Chondrocyte (in vitro differentiated cells): Measurements from ENCODE around the gene NMNAT1. TPM values are rescaled to one million over a fixed set of nuclear protein-coding genes. Genes with fewer than 3 reads are reported as not detected.

Experiments
- DNase-seq: peaks from one replicate; pipeline ENCODE4 v3.0.0; 2021; ENCODE audit warnings: mixed read lengths, low spot score
- H3K27ac Mint-ChIP-seq: one replicate; pipeline ENCODE4 v1.8.0; 2021; ENCODE audit warnings: mild to moderate bottlenecking, moderate library complexity, mixed read lengths; ENCODE audit not compliant: unreplicated experiment
- H3K27me3 Mint-ChIP-seq: 2 replicates; pipeline ENCODE4 v1.8.0; 2021; ENCODE audit warnings: low read depth, mixed read lengths
- H3K36me3 Mint-ChIP-seq: 2 replicates; pipeline ENCODE4 v1.8.0; 2021; ENCODE audit warnings: low read depth, mixed read lengths
- H3K4me1 Mint-ChIP-seq: 2 replicates; pipeline ENCODE4 v1.8.0; 2021; ENCODE audit warnings: low read depth, mild to moderate bottlenecking, mixed read lengths
- H3K4me3 Mint-ChIP-seq: one replicate; pipeline ENCODE4 v1.8.0; 2021; ENCODE audit warnings: mild to moderate bottlenecking, moderate library complexity, mixed read lengths; ENCODE audit not compliant: unreplicated experiment
- H3K9me3 Mint-ChIP-seq: 2 replicates; pipeline ENCODE4 v1.8.0; 2021; ENCODE audit warnings: low read depth, mixed read lengths
- CTCF ChIP-seq: fragments of 200-600 bp; sonication (generic); IDR thresholded peaks from 2 replicates; pipeline ENCODE4 v1.5.0; 2021; ENCODE audit warnings: antibody characterized with exemption, mild to moderate bottlenecking, moderate library complexity
- total RNA-seq: library from RNA; stranded (reverse); gene quantifications from 3 replicates; pipeline ENCODE4 v1.2.1, GENCODE V29; 2021

NMNAT1 gene
- total RNA-seq, 1 donor from 2014 or later = 13.8 TPM

- no peak overlapping the region for H3K27ac Mint-ChIP-seq
- no peak for TF ChIP-seq CTCF
- no peaks in the 10 kb centered on the region for H3K9me3 Mint-ChIP-seq
- no peak overlapping the region for H3K4me3 Mint-ChIP-seq
- DNase-seq = no peak
- H3K4me1 Mint-ChIP-seq = peaks cover 28% of the 10 kb centered on the region
- H3K36me3 Mint-ChIP-seq = no peaks in the 10 kb centered on the region
- no peaks in the 10 kb centered on the region for H3K27me3 Mint-ChIP-seq
Observed at GRCh38 chr1:9902060-9902452, 41.2 kb upstream of the NMNAT1 start.

DNA sequence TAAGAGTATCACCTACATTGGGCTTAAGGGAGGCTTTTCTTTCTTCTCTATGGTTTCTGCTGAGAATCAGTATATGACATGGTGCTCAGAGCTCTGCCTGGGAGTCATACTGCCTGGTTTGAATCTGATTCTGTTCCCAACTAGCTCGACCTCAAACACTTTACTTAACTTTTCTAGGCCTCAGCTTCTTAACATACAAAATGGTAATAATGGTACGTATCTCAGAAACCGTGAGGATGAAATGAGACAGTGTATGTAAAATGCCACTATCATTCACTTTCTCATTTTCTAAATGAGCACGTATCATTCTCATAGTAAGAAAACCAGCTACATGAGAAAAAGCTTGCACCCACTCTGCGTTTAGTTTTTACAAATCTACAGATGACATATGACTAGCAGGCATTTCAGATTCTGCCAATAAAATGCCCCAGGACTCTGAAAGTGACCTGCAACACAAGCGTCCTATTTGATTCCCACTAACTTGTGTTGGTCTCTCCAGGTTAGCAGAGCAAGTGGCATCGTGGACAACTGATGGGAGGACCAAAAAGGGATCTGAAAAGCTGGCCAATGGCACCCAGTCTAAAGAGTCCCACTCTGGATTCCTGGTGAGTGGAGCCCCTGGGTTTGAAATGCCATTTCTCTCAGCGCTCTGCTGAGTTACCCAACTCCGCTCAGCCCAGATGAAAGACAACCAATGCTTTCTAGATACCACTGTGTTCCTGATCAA, 39.3 kb upstream of the NMNAT1 start:
- TF ChIP-seq CTCF = no peak
- no peak for DNase-seq
- Mint-ChIP-seq H3K27me3 (no peaks in the 10 kb centered on the region), H3K9me3 (no peaks in the 10 kb centered on the region), H3K27ac (no peak overlapping the region), H3K4me1 (peaks cover 28% of the 10 kb centered on the region), H3K36me3 (no peaks in the 10 kb centered on the region), H3K4me3 (no peak overlapping the region)

DNA sequence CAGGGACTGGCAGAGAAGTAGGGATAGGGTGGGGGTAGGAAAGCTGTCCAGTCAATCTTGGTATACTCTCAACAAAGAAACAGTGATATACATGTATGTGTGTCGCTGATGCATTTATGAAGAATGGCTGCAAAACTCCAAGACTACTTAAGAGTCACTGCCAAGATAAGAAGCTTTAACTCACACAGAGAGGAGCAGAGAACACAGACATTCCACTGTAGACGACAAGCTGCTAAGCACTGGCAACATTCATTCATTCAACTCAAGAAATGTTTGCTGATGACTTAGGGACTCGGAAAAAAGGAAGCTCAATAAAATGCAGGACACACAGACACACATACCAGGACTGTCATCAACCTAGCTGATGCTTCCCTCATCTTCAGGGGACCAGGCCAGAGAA, 38.7 kb upstream of the NMNAT1 start:
- DNase-seq = no peak
- Mint-ChIP-seq H3K27ac (no peak overlapping the region), H3K9me3 (no peaks in the 10 kb centered on the region), H3K4me3 (no peak overlapping the region), H3K27me3 (no peaks in the 10 kb centered on the region), H3K4me1 (peaks cover 33% of the 10 kb centered on the region), H3K36me3 (no peaks in the 10 kb centered on the region)
- TF ChIP-seq CTCF = no peak

DNA sequence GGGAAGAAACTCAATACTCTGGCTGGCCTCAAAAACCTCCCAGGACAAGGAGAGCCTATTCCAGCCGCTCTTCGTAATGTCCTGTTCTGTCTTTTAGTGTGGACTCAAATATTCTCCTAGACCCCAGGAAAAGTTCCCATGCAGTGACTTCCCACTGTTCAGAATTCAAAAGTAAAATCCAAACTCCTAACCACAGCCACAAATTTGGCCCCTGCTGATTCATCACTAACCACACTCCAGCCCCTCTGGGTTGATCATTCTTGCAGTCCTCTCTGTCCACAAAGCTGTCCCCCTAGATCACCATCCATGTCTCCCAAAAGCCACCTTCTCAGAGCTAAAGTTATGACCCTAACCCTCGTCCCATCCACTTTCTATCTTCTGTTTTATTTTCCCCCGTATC, 38.3 kb upstream of the NMNAT1 start:
- H3K27me3 Mint-ChIP-seq = no peaks in the 10 kb centered on the region
- no peaks in the 10 kb centered on the region for H3K36me3 Mint-ChIP-seq
- no peak for TF ChIP-seq CTCF
- H3K4me1 Mint-ChIP-seq = peaks cover 33% of the 10 kb centered on the region
- no peak overlapping the region for H3K4me3 Mint-ChIP-seq
- peak overlapping the region; percentile 13 for H3K27ac Mint-ChIP-seq
- H3K9me3 Mint-ChIP-seq = no peaks in the 10 kb centered on the region
- DNase-seq = no peak

DNA sequence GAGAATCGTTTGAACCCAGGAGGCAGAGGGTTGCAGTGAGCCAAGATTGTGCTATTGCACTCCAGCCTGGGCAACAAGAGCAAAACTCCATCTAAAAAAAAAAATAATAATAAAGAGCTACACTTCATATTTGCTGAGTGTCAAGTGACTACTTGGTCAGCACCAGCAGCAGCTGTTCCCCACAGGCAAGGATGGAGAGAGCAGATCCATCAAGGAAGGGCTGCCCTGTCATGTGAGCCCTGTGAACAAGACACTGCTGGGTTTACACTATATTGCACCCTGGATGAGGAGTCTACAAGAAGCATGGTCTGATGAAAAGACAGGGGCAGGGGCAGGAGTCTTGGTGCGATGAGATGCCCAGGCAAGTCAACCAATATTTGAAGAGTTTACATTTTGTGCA, 36.8 kb upstream of the NMNAT1 start:
- Mint-ChIP-seq H3K4me3 (no peak overlapping the region), H3K36me3 (no peaks in the 10 kb centered on the region), H3K27me3 (no peaks in the 10 kb centered on the region), H3K9me3 (no peaks in the 10 kb centered on the region), H3K4me1 (peaks cover 35% of the 10 kb centered on the region), H3K27ac (no peak overlapping the region)
- DNase-seq = no peak
- no peak for TF ChIP-seq CTCF
